GM11168 (cell line): ENCODE data around the gene VPS37B.

Experiments
- in situ Hi-C: fragments of 300-500 bp; cut with MboI; formaldehyde crosslinking; loops from one replicate; pipeline ENCODE4 v1.12.0; 2022; ENCODE audit warnings: low sequenced_read_pairs; ENCODE audit not compliant: unreplicated experiment

VPS37B gene

GRCh38 chr12:122868471-122869177, 27.3 kb downstream of the VPS37B start:
- in situ Hi-C loops = no loop called here

- in situ Hi-C loops = no loop called here
Observed at GRCh38 chr12:122867691-122868461, 28.0 kb downstream of the VPS37B start.

GRCh38 chr12:122866950-122867607, 28.8 kb downstream of the VPS37B start:
- in situ Hi-C loops = no loop called here

GRCh38 chr12:122866379-122866778, 29.5 kb downstream of the VPS37B start:
- in situ Hi-C loops = no loop called here

GRCh38 chr12:122865268-122866231, 30.4 kb downstream of the VPS37B start:
- in situ Hi-C loops = no loop called here

GRCh38 chr12:122864894-122865253, 31.1 kb downstream of the VPS37B start:
- in situ Hi-C loops = no loop called here

GRCh38 chr12:122862872-122863701, 32.8 kb downstream of the VPS37B start:
- in situ Hi-C loops = no loop called here

- in situ Hi-C loops = no loop called here
Observed at GRCh38 chr12:122862110-122862634, 33.8 kb downstream of the VPS37B start.

GRCh38 chr12:122861587-122861970, 34.3 kb downstream of the VPS37B start:
- in situ Hi-C loops = no loop called here

GRCh38 chr12:122860854-122861586, 34.9 kb downstream of the VPS37B start:
- in situ Hi-C loops = no loop called here

GRCh38 chr12:122860040-122860853, 35.7 kb downstream of the VPS37B start:
- in situ Hi-C loops = no loop called here

GRCh38 chr12:122859303-122860039, 36.5 kb downstream of the VPS37B start:
- in situ Hi-C loops = loop anchor here (5.0 kb wide), 1 partner anchor 93 kb away; no protein-coding TSS in a partner anchor

- in situ Hi-C loops = loop anchor here (5.0 kb wide), 1 partner anchor 94 kb away; no protein-coding TSS in a partner anchor
Observed at GRCh38 chr12:122858591-122859302, 37.2 kb downstream of the VPS37B start.

- in situ Hi-C loops = loop anchor here (5.0 kb wide), 1 partner anchor 94 kb away; no protein-coding TSS in a partner anchor
Observed at GRCh38 chr12:122858171-122858570, 37.8 kb downstream of the VPS37B start.

- in situ Hi-C loops = loop anchor here (5.0 kb wide), 1 partner anchor 95 kb away; no protein-coding TSS in a partner anchor
Observed at GRCh38 chr12:122856999-122857671, 38.8 kb downstream of the VPS37B start.
